Measurements from ENCODE around the gene CNOT4.

GRCh38 chr7:135425036-135425435 lies 84.9 kb downstream of the CNOT4 start:
- TF ChIP-seq CTCF (IDR thresholded peaks at IDR 0.05) (no peak), POLR2A (IDR thresholded peaks at IDR 0.05) (no peak)

All from prostate gland (tissue), 2 donors.